Measurements from ENCODE around the gene MAEA. TPM values are rescaled to one million over a fixed set of nuclear protein-coding genes. Genes with fewer than 3 reads are reported as not detected.

Gene MAEA
- total RNA-seq, 2 donors from 2014 or later = 48.8 to 72.7 TPM

DNA sequence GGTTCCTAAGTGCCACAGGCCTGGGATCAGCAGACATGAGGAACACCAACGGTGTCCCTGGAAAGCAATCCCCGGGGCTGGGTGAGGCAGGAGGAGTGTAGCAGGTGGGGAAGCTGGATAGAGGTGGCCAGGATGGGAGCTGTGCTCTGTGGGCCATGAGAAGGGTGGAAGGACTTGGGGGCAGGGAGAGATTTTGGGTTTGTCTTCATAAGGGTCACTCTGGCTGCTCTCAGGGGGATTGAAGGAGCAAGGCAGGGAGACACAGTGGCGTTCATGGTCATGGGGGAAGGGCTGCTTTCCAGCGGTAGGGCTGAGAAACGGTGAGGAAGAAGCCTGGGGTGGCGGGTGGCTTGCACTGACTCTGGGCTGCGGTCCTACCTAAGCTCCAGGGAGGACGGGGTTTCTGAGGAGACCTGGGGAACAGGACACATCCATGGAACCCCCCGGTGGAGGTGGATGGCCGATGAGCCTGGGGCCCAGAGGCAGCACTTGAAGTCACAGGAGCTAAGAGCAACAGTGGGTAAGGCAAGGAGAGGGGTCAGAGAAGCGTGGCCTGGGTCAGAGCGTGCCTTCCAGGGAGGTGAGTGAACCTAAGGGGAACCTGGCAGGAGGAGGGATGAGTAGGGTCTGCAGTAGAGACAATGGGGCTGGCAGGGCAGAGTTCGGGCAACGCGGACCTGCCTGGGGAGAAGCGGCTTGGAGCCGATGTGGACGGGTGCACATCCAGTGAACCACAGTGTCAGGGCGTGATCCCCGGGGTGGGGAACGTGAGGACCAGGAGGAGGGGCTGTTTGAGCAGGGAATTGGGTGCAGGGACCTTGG lies 28.4 kb upstream of the MAEA start:
- Mint-ChIP-seq H3K27ac (no peak overlapping the region), H3K4me3 (no peak overlapping the region)

DNA sequence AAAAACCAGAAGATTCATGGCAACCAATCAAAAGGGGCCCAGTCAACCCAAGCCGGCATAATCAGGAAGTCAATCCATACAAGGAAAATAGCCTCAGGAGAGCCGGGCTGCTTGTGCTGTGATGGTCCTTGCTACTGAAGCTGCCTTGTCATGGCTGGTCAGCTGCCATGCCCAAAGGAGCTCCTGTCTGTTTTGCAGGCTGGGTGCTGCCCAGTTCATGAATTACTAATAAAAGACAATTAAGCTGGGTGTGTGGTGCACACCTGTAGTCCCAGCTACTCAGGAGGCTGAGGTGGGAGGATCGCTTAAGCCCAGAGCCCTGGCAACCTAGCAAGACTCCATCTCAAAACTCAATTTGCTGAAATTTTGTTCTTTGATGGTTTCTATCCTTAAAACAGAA lies 24.7 kb upstream of the MAEA start:
- H3K27me3 Mint-ChIP-seq (ENCODE audit: insufficient read depth) = peaks cover 13% of the 10 kb centered on the region
- WGBS, 2 experiments (ENCODE audit: insufficient coverage in 1 of 2, insufficient read length in 1 of 2) = 93 to 96% methylated on average over 3 of the region's 3 CpGs
- H3K9me3 Mint-ChIP-seq = peaks cover 46% of the 10 kb centered on the region

More for the DNA sequence above, 28.4 kb upstream of the MAEA start:
- Histone ChIP-seq H3K4me3 (ENCODE audit: low read length) (no peak overlapping the region), H3K27ac (ENCODE audit: low read depth, low read length) (no peak overlapping the region), H3K27me3 (ENCODE audit: control insufficient read depth, insufficient read depth, low read length, poor library complexity, severe bottlenecking) (no peaks in the 10 kb centered on the region), H3K9me3 (ENCODE audit: control insufficient read depth, low read length) (peaks cover 9% of the 10 kb centered on the region), H3K4me1 (ENCODE audit: control insufficient read depth, insufficient read depth, low read length) (no peaks in the 10 kb centered on the region), H3K36me3 (ENCODE audit: control insufficient read depth, insufficient read depth, low read length) (no peaks in the 10 kb centered on the region), H3K9ac (ENCODE audit: extremely low read depth, low read length, poor library complexity, severe bottlenecking) (no peak overlapping the region)
- peaks cover 5% of the 10 kb centered on the region for H3K36me3 Mint-ChIP-seq (ENCODE audit: low read depth)
- TF ChIP-seq, protein P1, sequence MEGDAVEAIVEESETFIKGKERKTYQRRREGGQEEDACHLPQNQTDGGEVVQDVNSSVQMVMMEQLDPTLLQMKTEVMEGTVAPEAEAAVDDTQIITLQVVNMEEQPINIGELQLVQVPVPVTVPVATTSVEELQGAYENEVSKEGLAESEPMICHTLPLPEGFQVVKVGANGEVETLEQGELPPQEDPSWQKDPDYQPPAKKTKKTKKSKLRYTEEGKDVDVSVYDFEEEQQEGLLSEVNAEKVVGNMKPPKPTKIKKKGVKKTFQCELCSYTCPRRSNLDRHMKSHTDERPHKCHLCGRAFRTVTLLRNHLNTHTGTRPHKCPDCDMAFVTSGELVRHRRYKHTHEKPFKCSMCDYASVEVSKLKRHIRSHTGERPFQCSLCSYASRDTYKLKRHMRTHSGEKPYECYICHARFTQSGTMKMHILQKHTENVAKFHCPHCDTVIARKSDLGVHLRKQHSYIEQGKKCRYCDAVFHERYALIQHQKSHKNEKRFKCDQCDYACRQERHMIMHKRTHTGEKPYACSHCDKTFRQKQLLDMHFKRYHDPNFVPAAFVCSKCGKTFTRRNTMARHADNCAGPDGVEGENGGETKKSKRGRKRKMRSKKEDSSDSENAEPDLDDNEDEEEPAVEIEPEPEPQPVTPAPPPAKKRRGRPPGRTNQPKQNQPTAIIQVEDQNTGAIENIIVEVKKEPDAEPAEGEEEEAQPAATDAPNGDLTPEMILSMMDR (conservative IDR thresholded peaks at IDR 0.05) = no peak
- peaks cover 32% of the 10 kb centered on the region for H3K9me3 Mint-ChIP-seq
- peaks cover 18% of the 10 kb centered on the region for H3K27me3 Mint-ChIP-seq (ENCODE audit: insufficient read depth)
- DNase-seq = no peak
- no peaks in the 10 kb centered on the region for H3K4me1 Mint-ChIP-seq
- WGBS, 2 experiments (ENCODE audit: insufficient coverage in 1 of 2, insufficient read length in 1 of 2) = 90 to 100% methylated on average over 2 to 21 of the region's 21 CpGs

DNA sequence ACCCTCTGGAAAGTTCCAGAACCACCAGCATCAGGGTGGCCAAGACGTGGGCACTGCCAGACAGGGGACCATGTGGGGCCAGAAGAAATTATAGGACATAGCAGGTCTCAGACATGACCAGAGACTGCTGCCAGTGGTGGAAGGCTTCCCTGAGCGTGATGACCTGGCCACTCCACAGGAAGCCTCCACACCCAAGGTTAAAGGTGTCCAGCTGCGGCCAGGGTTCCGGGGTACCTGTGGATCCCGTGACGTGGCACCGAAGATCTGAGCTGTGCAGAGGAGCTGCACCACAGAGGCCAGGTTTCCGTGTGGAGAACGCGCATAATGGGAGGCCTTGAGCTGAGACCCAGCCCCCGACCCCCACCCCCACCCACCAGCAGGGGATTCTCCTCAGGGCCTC lies 24.3 kb upstream of the MAEA start:
- Mint-ChIP-seq H3K27me3 (ENCODE audit: insufficient read depth) (peaks cover 9% of the 10 kb centered on the region), H3K4me1 (no peaks in the 10 kb centered on the region), H3K27ac (no peak overlapping the region), H3K36me3 (ENCODE audit: low read depth) (peaks cover 6% of the 10 kb centered on the region), H3K9me3 (peaks cover 47% of the 10 kb centered on the region), H3K4me3 (no peak overlapping the region)
- DNase-seq = no peak
- Histone ChIP-seq H3K27ac (ENCODE audit: low read depth, low read length) (no peak overlapping the region), H3K4me3 (ENCODE audit: low read length) (no peak overlapping the region), H3K4me1 (ENCODE audit: control insufficient read depth, insufficient read depth, low read length) (no peaks in the 10 kb centered on the region), H3K9me3 (ENCODE audit: control insufficient read depth, low read length) (peaks cover 23% of the 10 kb centered on the region), H3K36me3 (ENCODE audit: control insufficient read depth, insufficient read depth, low read length) (no peaks in the 10 kb centered on the region), H3K9ac (ENCODE audit: extremely low read depth, low read length, poor library complexity, severe bottlenecking) (no peak overlapping the region), H3K27me3 (ENCODE audit: control insufficient read depth, insufficient read depth, low read length, poor library complexity, severe bottlenecking) (no peaks in the 10 kb centered on the region)
- TF ChIP-seq, protein P1 (conservative IDR thresholded peaks at IDR 0.05) = no peak
- 77 to 90% methylated on average over 6 to 11 of the region's 11 CpGs for whole genome bisulfite sequencing, 2 experiments (ENCODE audit: insufficient coverage in 1 of 2, insufficient read length in 1 of 2)

More for the DNA sequence above, 24.7 kb upstream of the MAEA start:
- H3K27me3 ChIP-seq (ENCODE audit: control insufficient read depth, insufficient read depth, low read length, poor library complexity, severe bottlenecking) = no peaks in the 10 kb centered on the region
- no peak overlapping the region for H3K9ac ChIP-seq (ENCODE audit: extremely low read depth, low read length, poor library complexity, severe bottlenecking)
- TF ChIP-seq, protein P1 (conservative IDR thresholded peaks at IDR 0.05) = no peak
- H3K27ac ChIP-seq (ENCODE audit: low read depth, low read length) = no peak overlapping the region
- no peaks in the 10 kb centered on the region for H3K36me3 ChIP-seq (ENCODE audit: control insufficient read depth, insufficient read depth, low read length)
- DNase-seq = no peak
- H3K36me3 Mint-ChIP-seq (ENCODE audit: low read depth) = peaks cover 6% of the 10 kb centered on the region
- no peaks in the 10 kb centered on the region for H3K4me1 ChIP-seq (ENCODE audit: control insufficient read depth, insufficient read depth, low read length)
- H3K4me3 ChIP-seq (ENCODE audit: low read length) = no peak overlapping the region
- H3K4me3 Mint-ChIP-seq = no peak overlapping the region
- H3K27ac Mint-ChIP-seq = no peak overlapping the region
- peaks cover 23% of the 10 kb centered on the region for H3K9me3 ChIP-seq (ENCODE audit: control insufficient read depth, low read length)
- H3K4me1 Mint-ChIP-seq = no peaks in the 10 kb centered on the region

Measured in endodermal cell (in vitro differentiated cells).